ENCODE data around the gene MFSD11. TPM values are rescaled to one million over a fixed set of nuclear protein-coding genes. Genes with fewer than 3 reads are reported as not detected.
"Not testable (repeated sequence)": the region's sequence is repeated elsewhere in the genome, so short reads cannot be mapped to it uniquely, and the experiment has no call there.

MFSD11 gene
- total RNA-seq, 1 donor from 2014 or later, result 31.1 TPM

- H3K27ac Mint-ChIP-seq (ENCODE audit: unreplicated experiment), result no peak overlapping the region
- TF ChIP-seq CTCF (IDR thresholded peaks at IDR 0.05), result no peak
- peaks cover 4% of the 10 kb centered on the region for H3K9me3 Mint-ChIP-seq (ENCODE audit: low read depth)
- no peak overlapping the region for H3K4me3 Mint-ChIP-seq (ENCODE audit: unreplicated experiment)
- no peak for DNase-seq (ENCODE audit: low spot score)
- H3K4me1 Mint-ChIP-seq (ENCODE audit: low read depth), result no peaks in the 10 kb centered on the region
- H3K36me3 Mint-ChIP-seq (ENCODE audit: low read depth), result no peaks in the 10 kb centered on the region
- H3K27me3 Mint-ChIP-seq (ENCODE audit: low read depth), result peaks cover 10% of the 10 kb centered on the region
Observed at GRCh38 chr17:76810956-76811355, 73.0 kb downstream of the MFSD11 start.

GRCh38 chr17:76811834-76812233, 73.9 kb downstream of the MFSD11 start:
- H3K27ac Mint-ChIP-seq (ENCODE audit: unreplicated experiment), result no peak overlapping the region
- no peak for TF ChIP-seq CTCF (IDR thresholded peaks at IDR 0.05)
- H3K4me3 Mint-ChIP-seq (ENCODE audit: unreplicated experiment), result no peak overlapping the region
- H3K9me3 Mint-ChIP-seq (ENCODE audit: low read depth), result peaks cover 1% of the 10 kb centered on the region
- H3K4me1 Mint-ChIP-seq (ENCODE audit: low read depth), result no peaks in the 10 kb centered on the region
- H3K36me3 Mint-ChIP-seq (ENCODE audit: low read depth), result no peaks in the 10 kb centered on the region
- H3K27me3 Mint-ChIP-seq (ENCODE audit: low read depth), result peaks cover 15% of the 10 kb centered on the region
- no peak for DNase-seq (ENCODE audit: low spot score)

GRCh38 chr17:76812263-76812662, 74.3 kb downstream of the MFSD11 start:
- no peaks in the 10 kb centered on the region for H3K36me3 Mint-ChIP-seq (ENCODE audit: low read depth)
- H3K27me3 Mint-ChIP-seq (ENCODE audit: low read depth), result peaks cover 15% of the 10 kb centered on the region
- no peak for DNase-seq (ENCODE audit: low spot score)
- H3K4me1 Mint-ChIP-seq (ENCODE audit: low read depth), result no peaks in the 10 kb centered on the region
- H3K4me3 Mint-ChIP-seq (ENCODE audit: unreplicated experiment), result no peak overlapping the region
- TF ChIP-seq CTCF (IDR thresholded peaks at IDR 0.05), result no peak
- no peaks in the 10 kb centered on the region for H3K9me3 Mint-ChIP-seq (ENCODE audit: low read depth)
- H3K27ac Mint-ChIP-seq (ENCODE audit: unreplicated experiment), result no peak overlapping the region

- H3K27ac Mint-ChIP-seq (ENCODE audit: unreplicated experiment), result no peak overlapping the region
- no peak for TF ChIP-seq CTCF (IDR thresholded peaks at IDR 0.05)
- H3K9me3 Mint-ChIP-seq (ENCODE audit: low read depth), result no peaks in the 10 kb centered on the region
- peaks cover 18% of the 10 kb centered on the region for H3K27me3 Mint-ChIP-seq (ENCODE audit: low read depth)
- H3K4me3 Mint-ChIP-seq (ENCODE audit: unreplicated experiment), result no peak overlapping the region
- no peaks in the 10 kb centered on the region for H3K4me1 Mint-ChIP-seq (ENCODE audit: low read depth)
- H3K36me3 Mint-ChIP-seq (ENCODE audit: low read depth), result no peaks in the 10 kb centered on the region
- DNase-seq (ENCODE audit: low spot score), result no peak
Observed at GRCh38 chr17:76812968-76813367, 75.0 kb downstream of the MFSD11 start.

GRCh38 chr17:76815907-76816589, 78.1 kb downstream of the MFSD11 start:
- DNase-seq (ENCODE audit: low spot score); H3K4me1 Mint-ChIP-seq (ENCODE audit: low read depth); H3K9me3 Mint-ChIP-seq (ENCODE audit: low read depth); H3K36me3 Mint-ChIP-seq (ENCODE audit: low read depth); H3K4me3 Mint-ChIP-seq (ENCODE audit: unreplicated experiment); H3K27ac Mint-ChIP-seq (ENCODE audit: unreplicated experiment): not testable (repeated sequence)
- H3K27me3 Mint-ChIP-seq (ENCODE audit: low read depth), result peaks cover 34% of the 10 kb centered on the region

GRCh38 chr17:76816590-76817135, 78.7 kb downstream of the MFSD11 start:
- TF ChIP-seq CTCF (IDR thresholded peaks at IDR 0.05), result peak; percentile 79
- Mint-ChIP-seq H3K36me3 (ENCODE audit: low read depth) (no peaks in the 10 kb centered on the region), H3K27ac (ENCODE audit: unreplicated experiment) (peak overlapping the region; percentile 41), H3K4me3 (ENCODE audit: unreplicated experiment) (no peak overlapping the region), H3K9me3 (ENCODE audit: low read depth) (no peaks in the 10 kb centered on the region), H3K4me1 (ENCODE audit: low read depth) (no peaks in the 10 kb centered on the region), H3K27me3 (ENCODE audit: low read depth) (peaks cover 34% of the 10 kb centered on the region)
- DNase-seq (ENCODE audit: low spot score), result no peak
